HG02981 (cell line): Measurements from ENCODE around the gene IFT122.
"Not testable (repeated sequence)": the region's sequence is repeated elsewhere in the genome, so short reads cannot be mapped to it uniquely, and the experiment has no call there.

ENCODE experiments used
- ATAC-seq: cut with Tn5 transposase; IDR thresholded peaks from one replicate; pipeline ENCODE4 v1.9.1; 2021; ENCODE audit warnings: mild to moderate bottlenecking, moderate library complexity; ENCODE audit not compliant: unreplicated experiment

IFT122 gene

DNA sequence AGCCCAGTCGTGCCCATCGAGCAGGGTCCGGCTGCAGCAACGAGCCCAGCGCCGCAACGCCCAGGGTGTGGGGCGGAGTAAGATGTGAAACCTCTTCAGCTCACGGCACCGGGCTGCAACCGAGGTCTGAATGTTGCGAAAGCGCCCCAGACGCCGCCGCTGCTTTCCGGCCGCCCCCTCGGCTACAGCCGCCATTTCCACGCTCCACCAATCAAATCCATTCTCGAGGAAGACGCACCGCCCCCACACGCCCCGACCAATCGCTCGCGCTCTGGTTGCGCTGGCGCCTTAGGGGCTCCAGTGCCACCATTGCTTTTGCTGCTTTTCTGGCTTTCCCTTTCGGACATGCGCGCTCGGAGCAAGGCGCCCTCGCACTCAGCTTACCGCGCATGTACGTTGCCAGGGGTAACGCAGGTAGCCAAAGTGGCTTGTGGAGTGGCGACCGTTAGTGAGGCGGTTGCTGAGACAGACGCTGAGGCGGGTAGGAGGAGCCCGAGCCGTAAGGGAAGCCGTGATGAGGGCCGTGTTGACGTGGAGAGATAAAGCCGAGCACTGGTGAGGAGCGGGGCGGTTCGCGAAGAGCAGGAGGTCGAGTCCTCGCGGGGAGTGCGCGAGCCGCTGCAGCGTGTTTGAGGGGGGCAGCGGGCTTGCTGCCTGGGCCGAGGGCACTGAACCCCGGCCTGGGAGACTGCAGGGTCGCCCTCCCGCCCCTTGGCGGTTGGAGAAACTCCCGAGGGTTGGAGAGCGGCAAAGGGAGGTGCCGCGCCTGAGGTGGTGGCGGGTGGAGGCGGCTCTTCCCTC, at the start of gene IFT122, which contains the start of gene MBD4:
TSS of gene IFT122 (plus strand) at position 408 of the 801 bp plus-strand sequence. CDS start at position 515, 107 bp downstream.
TSS of gene MBD4 (minus strand) at position 132 of the 801 bp plus-strand sequence. CDS start at position 17, 115 bp downstream.
- ATAC-seq = peak; percentile 89

DNA sequence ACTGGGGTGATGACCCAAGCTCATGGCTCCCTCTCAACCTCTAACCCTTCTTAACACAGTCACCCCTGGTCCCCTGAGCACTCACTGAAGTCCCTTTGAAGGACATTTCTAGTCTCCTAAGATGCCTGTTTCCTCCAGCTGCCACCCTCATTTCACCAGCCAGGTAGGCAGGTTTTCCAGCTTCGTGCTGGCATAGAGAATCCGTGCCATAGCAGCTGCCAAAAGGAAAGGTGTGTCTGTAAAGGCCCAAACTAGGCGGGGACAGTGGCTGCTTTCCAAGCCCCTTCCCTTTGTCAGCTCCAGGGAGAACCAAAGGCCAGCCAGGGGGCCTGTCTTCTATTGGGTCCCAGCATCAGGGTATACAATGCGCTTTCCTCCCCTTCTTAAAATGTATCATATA, 48.4 kb upstream of the IFT122 start:
- ATAC-seq = not testable (repeated sequence)

GRCh38 chr3:129392106-129392887, 47.7 kb upstream of the IFT122 start:
- ATAC-seq = not testable (repeated sequence)

DNA sequence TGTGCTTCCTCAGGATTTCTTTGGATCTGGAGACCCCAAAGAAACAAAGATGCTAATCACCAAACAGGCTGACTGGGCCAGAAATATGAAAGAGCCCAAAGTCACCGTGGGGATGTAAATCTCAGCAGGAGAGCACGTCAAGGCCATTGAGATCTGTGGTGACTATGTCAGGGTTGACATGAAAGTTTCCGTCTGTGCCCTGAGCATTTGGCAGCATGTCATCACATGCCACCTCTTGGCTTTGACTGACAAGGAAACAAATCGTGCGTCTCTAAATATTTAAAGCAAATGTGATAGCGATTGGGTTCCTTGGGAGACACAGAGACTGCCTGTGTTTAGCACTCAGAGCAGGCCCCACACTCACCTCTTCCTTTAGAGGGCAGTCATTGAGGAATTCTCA, 46.8 kb upstream of the IFT122 start:
- ATAC-seq = no peak

GRCh38 chr3:129393760-129394564, 46.1 kb upstream of the IFT122 start:
- not testable (repeated sequence) for ATAC-seq

DNA sequence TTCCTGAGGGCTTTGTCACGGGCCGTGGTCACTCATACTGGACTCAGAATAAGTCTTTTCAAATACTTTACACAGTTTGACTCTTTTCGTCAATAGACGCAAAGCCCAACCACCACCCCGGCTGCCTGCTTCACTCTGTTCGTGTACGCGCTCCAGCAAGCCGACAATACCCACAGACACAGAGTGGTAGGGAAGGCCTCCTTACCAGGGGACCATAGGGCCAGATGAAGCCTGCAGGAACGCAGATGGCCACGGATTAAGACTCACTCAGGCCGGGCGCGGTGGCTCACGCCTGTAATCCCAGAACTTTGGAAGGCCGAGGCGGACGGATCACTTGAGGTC, 41.2 kb upstream of the IFT122 start:
- ATAC-seq = peak; percentile 32

DNA sequence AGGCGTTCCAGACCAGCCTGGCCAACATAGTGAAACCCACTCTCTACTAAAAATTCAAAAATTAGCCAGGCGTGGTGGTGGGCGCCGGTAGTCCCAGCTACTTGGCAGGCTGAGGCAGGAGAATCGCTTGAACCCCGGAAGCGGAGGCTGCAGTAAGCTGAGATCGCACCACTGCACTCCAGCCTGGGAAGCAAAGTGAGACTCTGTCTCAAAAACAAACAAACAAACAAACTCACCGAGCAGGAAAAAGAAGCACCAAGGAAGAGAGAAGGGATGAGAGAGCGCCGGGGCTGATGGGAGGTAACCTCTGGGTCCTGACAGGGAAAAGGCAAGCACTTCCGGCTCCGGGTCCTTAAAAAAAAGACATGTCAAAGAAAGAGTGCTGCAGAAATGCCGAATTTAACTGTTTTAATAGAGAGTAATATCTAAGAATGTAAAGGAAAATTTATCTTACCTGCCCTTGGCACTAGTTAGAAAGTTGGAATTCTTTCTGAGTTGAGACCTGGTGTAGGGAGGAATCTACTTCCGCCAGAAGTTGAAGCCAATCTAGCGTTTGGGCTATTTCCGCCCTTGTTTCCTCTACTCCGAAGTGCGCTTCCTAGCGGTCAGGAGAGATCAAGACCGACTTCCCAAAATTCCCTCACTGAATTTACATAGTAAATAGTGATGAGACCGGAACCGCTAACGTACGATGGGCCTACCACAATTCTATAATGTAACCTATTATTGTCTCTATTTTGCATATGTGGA, 40.7 kb upstream of the IFT122 start:
- peak; percentile 70 for ATAC-seq

DNA sequence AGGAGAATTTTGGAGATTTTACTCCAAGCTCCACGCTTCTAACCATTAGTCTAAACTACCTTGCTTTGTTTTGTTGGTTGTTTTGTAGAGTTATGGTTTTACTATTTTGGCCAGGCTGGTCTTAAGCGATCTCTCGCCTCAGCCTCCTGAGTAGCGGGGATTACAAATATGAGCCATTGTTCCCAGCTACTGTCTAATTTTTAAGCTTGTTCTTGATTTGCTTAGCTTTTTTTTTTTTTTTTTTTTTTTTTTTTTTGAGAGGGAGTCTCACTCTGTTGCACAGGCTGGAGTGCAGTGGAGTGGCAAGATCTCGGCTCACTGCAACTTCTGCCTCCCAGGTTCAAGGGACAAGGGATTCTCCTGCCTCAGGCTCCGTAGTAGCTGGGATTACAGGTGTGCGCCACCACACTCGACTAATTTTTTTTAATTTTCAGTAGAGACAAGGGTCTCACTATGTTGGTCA, 40.1 kb upstream of the IFT122 start:
- ATAC-seq = peak; percentile 5

- no peak for ATAC-seq
These were observed 37.8 kb upstream of the IFT122 start for GRCh38 chr3:129402210-129402609.

- no peak for ATAC-seq
These were observed 37.4 kb upstream of the IFT122 start for GRCh38 chr3:129402616-129403015.

DNA sequence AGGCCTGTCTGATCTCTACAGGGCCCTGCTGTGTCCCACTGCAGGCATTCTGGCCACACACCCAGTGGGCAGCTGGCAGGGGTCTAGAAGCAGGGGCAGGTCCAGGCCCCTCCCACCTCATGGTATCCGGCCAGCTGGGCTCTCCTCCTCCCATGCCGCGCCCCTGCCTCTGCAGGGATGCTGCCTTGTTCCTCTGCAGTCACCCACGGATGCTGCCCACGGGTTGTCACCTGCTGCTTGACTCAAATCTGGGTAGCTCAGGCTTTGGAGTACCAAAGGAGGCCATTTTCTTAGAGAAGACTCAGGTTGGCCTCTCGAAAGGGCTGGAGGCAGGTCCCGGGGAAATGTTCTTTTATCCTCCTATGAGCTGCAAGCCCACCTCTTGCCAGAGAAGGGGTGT, 36.6 kb upstream of the IFT122 start:
- no peak for ATAC-seq

DNA sequence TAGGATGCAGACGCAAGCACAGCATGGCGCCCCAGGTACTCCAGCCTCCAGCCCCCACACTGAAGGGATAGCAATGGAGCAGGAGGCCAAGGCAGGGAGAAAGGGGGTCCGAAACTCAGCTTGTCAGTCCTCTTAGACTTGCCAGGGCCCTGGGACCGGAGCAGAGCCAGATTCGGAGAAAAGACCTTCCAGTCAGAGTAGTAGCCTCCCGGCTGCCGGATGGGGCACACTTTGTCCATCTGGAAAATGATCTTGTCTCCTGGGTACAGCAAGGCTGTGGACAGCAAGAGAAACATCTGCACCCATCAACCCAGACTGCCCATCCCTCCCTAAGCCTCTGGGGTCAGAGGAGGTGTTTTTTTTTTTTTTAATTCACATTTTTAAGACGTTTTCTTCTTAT, 35.9 kb upstream of the IFT122 start:
- no peak for ATAC-seq

- ATAC-seq = no peak
These were observed 35.4 kb upstream of the IFT122 start for GRCh38 chr3:129404610-129405009.

- no peak for ATAC-seq
These were observed 30.5 kb upstream of the IFT122 start for GRCh38 chr3:129409541-129409940.

GRCh38 chr3:129410971-129411370, 29.1 kb upstream of the IFT122 start:
- no peak for ATAC-seq

DNA sequence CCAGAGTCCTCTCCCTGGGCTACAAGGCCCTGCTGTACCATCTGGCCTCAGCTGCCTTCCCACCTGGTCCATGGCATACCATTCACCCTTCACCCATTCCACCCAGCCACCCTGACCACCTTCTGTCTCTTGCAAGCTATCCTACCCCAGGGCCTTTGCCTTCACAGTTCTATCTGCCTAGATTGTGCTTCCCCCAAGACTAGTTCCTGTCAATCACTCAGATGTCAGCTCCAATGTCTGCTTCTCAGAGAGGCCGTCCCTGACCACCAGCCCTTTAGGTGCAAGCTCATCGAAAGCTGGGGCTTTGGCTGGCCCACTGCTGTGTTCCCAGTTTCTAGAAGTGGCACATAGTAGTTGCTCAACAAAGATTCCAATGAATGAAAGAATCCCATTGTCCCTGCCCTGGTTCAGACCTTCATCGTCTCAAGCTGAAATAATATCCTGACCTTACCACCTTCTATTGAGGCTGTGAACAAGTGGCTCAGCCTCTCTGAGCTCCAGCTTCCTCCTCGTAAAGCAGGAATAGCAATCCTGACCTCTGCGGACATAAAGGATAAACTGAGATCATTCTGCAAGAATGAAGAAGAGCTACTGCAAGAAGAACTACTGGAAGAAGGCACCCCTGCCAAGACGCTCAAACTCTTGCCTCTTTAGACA, 27.4 kb upstream of the IFT122 start:
- ATAC-seq = no peak

- ATAC-seq = not testable (repeated sequence)
These were observed 26.8 kb upstream of the IFT122 start for GRCh38 chr3:129413238-129413637.

DNA sequence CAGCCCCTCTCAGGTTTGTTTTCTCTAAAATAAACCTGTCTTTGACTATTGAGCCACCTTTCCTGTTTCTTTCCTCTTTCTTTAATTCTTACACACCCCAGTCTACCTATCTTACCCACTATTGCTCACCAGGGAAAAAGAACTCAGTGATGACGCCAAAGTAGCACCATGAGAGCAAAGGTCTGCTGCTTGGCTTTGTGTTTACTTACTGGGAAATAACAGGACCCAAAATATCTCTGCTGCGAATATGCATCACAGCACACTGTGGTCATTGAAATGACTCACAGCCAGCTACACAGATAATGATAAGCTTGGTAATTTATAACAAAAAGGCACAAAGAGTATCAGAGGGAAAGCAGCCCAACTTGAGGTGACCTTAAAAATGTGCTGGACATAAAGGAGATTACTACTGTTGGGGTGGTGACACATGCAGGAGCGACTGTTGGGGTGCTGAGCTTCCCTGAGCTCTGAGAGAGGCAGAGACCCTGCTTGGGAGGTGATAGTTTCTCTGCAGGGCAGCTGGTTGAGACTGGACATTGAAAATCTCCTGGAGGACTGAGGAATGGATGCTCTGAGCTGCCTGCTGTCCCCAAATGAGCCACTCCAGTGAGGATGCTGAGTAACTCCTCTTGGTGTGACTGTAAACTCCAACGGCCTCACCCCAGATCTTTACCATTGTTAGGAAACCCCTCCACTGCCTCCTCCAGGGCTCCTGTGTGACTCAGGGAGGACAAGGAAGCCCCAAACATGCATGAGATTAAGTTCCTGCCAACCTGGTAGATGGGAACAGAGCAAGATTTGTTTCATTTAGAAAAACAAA, 26.1 kb upstream of the IFT122 start:
- peak; percentile 91 for ATAC-seq

GRCh38 chr3:129415378-129415777, 24.6 kb upstream of the IFT122 start:
- no peak for ATAC-seq
